GM12878 (cell line): ENCODE data around the gene MYBPC1. TPM values are rescaled to one million over a fixed set of nuclear protein-coding genes. Genes with fewer than 3 reads are reported as not detected.

Experiments
- ATAC-seq: fragments of 200-7000 bp; cut with Tn5 transposase; 3 replicates; pipeline ENCODE4 v1.9.1; 2020; ENCODE audit warnings: mild to moderate bottlenecking, moderate library complexity
- BruUV-seq: library from RNA; stranded (reverse); fragments of 400-500 nt; replicated peaks from 2 replicates; lab custom pipeline; 2021; lab: Mats Ljungman, UMichigan
- CTCF ChIA-PET: fragments of 300-600 bp; sonication (Branson Sonifier 250); formaldehyde crosslinking; extraction: SDS; loops from one replicate; lab custom pipeline; 2021; ENCODE audit warnings: inconsistent platforms; lab: Yijun Ruan, JAX
- POLR2A ChIA-PET: fragments of 350-600 bp; formaldehyde crosslinking; extraction: SDS; loops from one replicate; lab custom pipeline; 2021; ENCODE audit warnings: inconsistent platforms; lab: Charles Lee
- RAD21 ChIA-PET: fragments of 300-600 bp; sonication (Branson Sonifier 250); formaldehyde crosslinking; loops from one replicate; lab custom pipeline; 2023; ENCODE audit warnings: antibody characterized with exemption; ENCODE audit not compliant: unreplicated experiment; lab: Charles Lee
- SMC1A ChIA-PET: fragments of 300-600 bp; sonication (Branson Sonifier 250); formaldehyde crosslinking; loops from one replicate; lab custom pipeline; 2023; ENCODE audit not compliant: unreplicated experiment, uncharacterized antibody; lab: Charles Lee
- DNase-seq: peaks from one replicate; pipeline ENCODE4 v3.0.0-alpha.2; 2011; ENCODE audit warnings: low read depth, low spot score
- FAIRE-seq: peaks from 3 replicates; lab custom pipeline; 2011; peaks lifted over from hg19 to GRCh38; lab: Jason Lieb, UNC
- H2AFZ ChIP-seq: 2 replicates; pipeline ENCODE4 v1.6.0; 2011; ENCODE audit warnings: low read depth, low read length, control low read depth; ENCODE audit not compliant: control insufficient read depth
- H3K27ac ChIP-seq: 2 replicates; pipeline ENCODE4 v1.5.1; 2011; ENCODE audit warnings: control low read depth; ENCODE audit not compliant: control insufficient read depth, insufficient read depth
- H3K27me3 ChIP-seq, 2 experiments: replicated peaks in 1 of 2; 2 replicates each; pipeline versions ENCODE4 v1.6.0 to v1.6.1; 2011; ENCODE audit warnings: low read length in 1 of 2; ENCODE audit not compliant: control insufficient read depth in 2 of 2, insufficient read depth in 2 of 2
- H3K36me3 ChIP-seq, 2 experiments: 2 replicates each; pipeline ENCODE4 v1.5.1; 2011; ENCODE audit warnings: low read length in 1 of 2; ENCODE audit not compliant: control insufficient read depth in 2 of 2, insufficient read depth in 2 of 2
- H3K4me1 ChIP-seq: 2 replicates; pipeline ENCODE4 v1.6.1; 2011; ENCODE audit warnings: mild to moderate bottlenecking, low read length, moderate library complexity, mixed read lengths; ENCODE audit not compliant: control insufficient read depth, insufficient read depth
- H3K4me2 ChIP-seq: 2 replicates; pipeline ENCODE4 v1.6.0; 2011; ENCODE audit warnings: control low read depth; ENCODE audit not compliant: control insufficient read depth, insufficient read depth
- H3K4me3 ChIP-seq: fragments of 200-600 bp; sonication (generic); 2 replicates; pipeline ENCODE4 v1.5.1; 2016
- H3K79me2 ChIP-seq: 2 replicates; pipeline ENCODE4 v1.6.0; 2011; ENCODE audit warnings: low read length; ENCODE audit not compliant: control insufficient read depth, insufficient read depth
- H3K9ac ChIP-seq: 2 replicates; pipeline ENCODE4 v1.8.0; 2011; ENCODE audit warnings: low read length, control low read depth, mixed read lengths; ENCODE audit not compliant: control insufficient read depth, insufficient read depth
- H3K9me3 ChIP-seq: replicated peaks from 3 replicates; pipeline ENCODE4 v1.5.1; 2011; ENCODE audit warnings: mild to moderate bottlenecking, low read length; ENCODE audit not compliant: control insufficient read depth, insufficient read depth
- H4K20me1 ChIP-seq: 2 replicates; pipeline ENCODE4 v1.6.0; 2011; ENCODE audit not compliant: control insufficient read depth, insufficient read depth
- BCL11A ChIP-seq: IDR thresholded peaks from 2 replicates; pipeline ENCODE4 v1.6.1; 2011; ENCODE audit warnings: low read depth, low read length
- SPI1 ChIP-seq: IDR thresholded peaks from 2 replicates; pipeline ENCODE4 v1.6.1; 2011; ENCODE audit warnings: low read depth, mild to moderate bottlenecking, low read length, moderate library complexity, borderline replicate concordance; ENCODE audit not compliant: insufficient read depth
- ZNF24 ChIP-seq: fragments of 450-650 bp; IDR thresholded peaks from 2 replicates; pipeline ENCODE4 v1.6.1; 2017; ENCODE audit warnings: antibody characterized with exemption, mild to moderate bottlenecking
- WGBS: methylation state at CpG from one replicate; pipeline ENCODE4 v1.1.6; 2016; ENCODE audit warnings: low lambda C conversion rate; ENCODE audit not compliant: insufficient replicate concordance, insufficient coverage; ENCODE audit errors: missing lambda C conversion rate; 5-methylcytosine and 5-hydroxymethylcytosine counted together
- in situ Hi-C: fragments of 300-500 bp; cut with MboI; formaldehyde crosslinking; loops from 9 replicates; pipeline ENCODE4 v1.14.3; 2018; ENCODE audit warnings: mixed read lengths
- intact Hi-C: fragments of 100-400 bp; cut with micrococcal nuclease; formaldehyde crosslinking; loops from one replicate; pipeline ENCODE4 v1.14.2; 2022; ENCODE audit not compliant: unreplicated experiment
- polyA plus RNA-seq, 11 experiments: library from polyadenylated mRNA; depleted of rRNA in 4 of 11; unstranded in 6 of 11; stranded (reverse) in 5 of 11; fragments of >200 nt; fragmentation: Nextera tagmentation in 4 of 11; fragmentation: Illumina TruSeq in 1 of 11; extraction: Ambion mirVana in 4 of 11; extraction: Trizol in 1 of 11; gene quantifications; 1 replicate in 1 of 11; 2 replicates in 10 of 11; pipeline versions ENCODE4 v1.2.1 to v1.2.3, GENCODE V29; 2011 to 2016; ENCODE audit warnings: inconsistent platforms in 2 of 11, missing spikeins in 2 of 11, low read depth in 1 of 11
- total RNA-seq, 4 experiments: library from RNA; depleted of rRNA in 3 of 4; stranded (reverse); fragments of >200 nt in 3 of 4; fragmentation: Illumina TruSeq in 1 of 4; extraction: Trizol in 1 of 4; gene quantifications; 2 replicates each; pipeline versions ENCODE4 v1.2.1 to v1.2.3, GENCODE V29; 2013 to 2021
- TF ChIP-seq, protein P1 (sequence below): IDR thresholded peaks from 2 replicates; pipeline ENCODE4 v1.6.1; 2012; ENCODE audit warnings: mild to moderate bottlenecking, low read depth, low read length

The MYBPC1 gene
- total and polyA plus RNA-seq, 10 of the 15 experiments (the other 5 are each of a cell fraction or from before 2014, with no cell fraction given) = not detected

DNA sequence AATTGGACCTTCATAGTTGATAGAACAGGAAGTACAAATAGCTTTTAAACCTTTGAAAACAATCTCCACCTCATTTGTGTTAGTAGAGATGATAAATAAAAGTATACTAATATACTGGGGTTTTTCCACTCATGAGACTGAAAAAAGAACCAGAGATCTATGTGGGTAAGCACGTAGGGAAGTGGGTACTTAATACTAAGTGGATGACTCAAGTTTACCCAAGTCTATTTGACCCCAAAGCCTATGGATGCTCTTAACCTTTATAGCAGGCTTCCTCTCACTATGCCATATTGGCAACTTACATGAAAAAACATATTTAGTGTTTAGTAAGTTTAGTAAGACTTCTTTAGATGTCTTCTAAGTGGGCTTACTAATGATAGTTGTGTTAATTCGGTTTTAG is 53.4 kb downstream of the MYBPC1 start:
- no peak for DNase-seq
- intact Hi-C loops = no loop called here

More for the DNA sequence above, 53.4 kb downstream of the MYBPC1 start:
- ChIA-PET CTCF (no interaction called here), SMC1A (no interaction called here), POLR2A (interaction anchor here (1.1 kb wide), 1 partner anchor 239 kb away, joined by 3 read pairs; no protein-coding TSS in a partner anchor), RAD21 (no interaction called here)
- Histone ChIP-seq H3K9ac (no peak overlapping the region), H4K20me1 (no peaks in the 10 kb centered on the region), H3K27me3 (no peaks in the 10 kb centered on the region), H3K9me3 (no peaks in the 10 kb centered on the region; the same call in 2 of the 3 replicates), H3K27ac (no peak overlapping the region), H3K4me2 (no peak overlapping the region), H3K4me3 (no peak overlapping the region), H2AFZ (no peak overlapping the region), H3K79me2 (no peaks in the 10 kb centered on the region), H3K4me1 (no peaks in the 10 kb centered on the region), H3K36me3 (no peaks in the 10 kb centered on the region)
- peak; percentile 84 for ATAC-seq
- BruUV-seq = no TSS peak
- WGBS = 0% methylated on average over 2 of the region's 2 CpGs
- in situ Hi-C loops = no loop called here
- TF ChIP-seq BCL11A (0 out of 2 replicates have a peak, but pooled peaks have one; percentile 33), ZNF24 (no peak), SPI1 (peak; percentile 46; the same call in 1 of the 2 replicates)
- TF ChIP-seq, protein P1, sequence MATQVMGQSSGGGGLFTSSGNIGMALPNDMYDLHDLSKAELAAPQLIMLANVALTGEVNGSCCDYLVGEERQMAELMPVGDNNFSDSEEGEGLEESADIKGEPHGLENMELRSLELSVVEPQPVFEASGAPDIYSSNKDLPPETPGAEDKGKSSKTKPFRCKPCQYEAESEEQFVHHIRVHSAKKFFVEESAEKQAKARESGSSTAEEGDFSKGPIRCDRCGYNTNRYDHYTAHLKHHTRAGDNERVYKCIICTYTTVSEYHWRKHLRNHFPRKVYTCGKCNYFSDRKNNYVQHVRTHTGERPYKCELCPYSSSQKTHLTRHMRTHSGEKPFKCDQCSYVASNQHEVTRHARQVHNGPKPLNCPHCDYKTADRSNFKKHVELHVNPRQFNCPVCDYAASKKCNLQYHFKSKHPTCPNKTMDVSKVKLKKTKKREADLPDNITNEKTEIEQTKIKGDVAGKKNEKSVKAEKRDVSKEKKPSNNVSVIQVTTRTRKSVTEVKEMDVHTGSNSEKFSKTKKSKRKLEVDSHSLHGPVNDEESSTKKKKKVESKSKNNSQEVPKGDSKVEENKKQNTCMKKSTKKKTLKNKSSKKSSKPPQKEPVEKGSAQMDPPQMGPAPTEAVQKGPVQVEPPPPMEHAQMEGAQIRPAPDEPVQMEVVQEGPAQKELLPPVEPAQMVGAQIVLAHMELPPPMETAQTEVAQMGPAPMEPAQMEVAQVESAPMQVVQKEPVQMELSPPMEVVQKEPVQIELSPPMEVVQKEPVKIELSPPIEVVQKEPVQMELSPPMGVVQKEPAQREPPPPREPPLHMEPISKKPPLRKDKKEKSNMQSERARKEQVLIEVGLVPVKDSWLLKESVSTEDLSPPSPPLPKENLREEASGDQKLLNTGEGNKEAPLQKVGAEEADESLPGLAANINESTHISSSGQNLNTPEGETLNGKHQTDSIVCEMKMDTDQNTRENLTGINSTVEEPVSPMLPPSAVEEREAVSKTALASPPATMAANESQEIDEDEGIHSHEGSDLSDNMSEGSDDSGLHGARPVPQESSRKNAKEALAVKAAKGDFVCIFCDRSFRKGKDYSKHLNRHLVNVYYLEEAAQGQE = no peak
- FAIRE-seq = no peak
